Body of pancreas (tissue), 4 donors: Measurements from ENCODE around the gene NCAN. TPM values are rescaled to one million over a fixed set of nuclear protein-coding genes. Genes with fewer than 3 reads are reported as not detected.

ENCODE experiments used
- ATAC-seq: fragments of 150-250 bp; one replicate; pipeline ENCODE4 v1.9.1; 2016
- DNase-seq, 4 donors: peaks; one replicate each; pipeline ENCODE4 v3.0.0-alpha.2; 2019
- H3K27ac ChIP-seq, 4 donors: fragments of 200-600 bp; sonication (generic); 1 replicate in 3 of 4; 2 replicates in 1 of 4; pipeline versions ENCODE4 v1.5.1 to v1.6.1; 2016 to 2019; ENCODE audit warnings: mild to moderate bottlenecking in 1 of 4, mixed read lengths in 1 of 4, moderate library complexity in 1 of 4
- H3K27me3 ChIP-seq, 2 donors: fragments of 200-600 bp; sonication (generic); one replicate each; pipeline ENCODE4 v1.6.0; 2016; ENCODE audit warnings: mild to moderate bottlenecking in 1 of 2
- H3K36me3 ChIP-seq, 2 donors: fragments of 200-600 bp; sonication (generic); replicated peaks in 1 of 2; 2 replicates each; pipeline ENCODE4 v1.5.1; 2016; ENCODE audit warnings: low read depth in 2 of 2; ENCODE audit not compliant: insufficient read depth in 1 of 2
- H3K4me1 ChIP-seq: fragments of 200-600 bp; sonication (generic); one replicate; pipeline ENCODE4 v1.6.0; 2016
- H3K4me3 ChIP-seq, 2 donors: fragments of 200-600 bp; sonication (generic); 1 replicate in 1 of 2; 2 replicates in 1 of 2; pipeline ENCODE4 v1.5.1; 2016 to 2019
- H3K9me3 ChIP-seq, 3 donors: fragments of 200-600 bp; sonication (generic); 1 replicate in 2 of 3; 2 replicates in 1 of 3; pipeline ENCODE4 v1.5.1; 2016
- POLR2A ChIP-seq, 3 donors: fragments of 450-650 bp; IDR thresholded peaks; one replicate each; pipeline ENCODE4 v1.6.1; 2016; ENCODE audit warnings: antibody characterized with exemption in 3 of 3, mild to moderate bottlenecking in 2 of 3
- WGBS, 2 donors: methylation state at CpG; one replicate each; pipeline ENCODE4 v1.1.5; 2017; 5-methylcytosine and 5-hydroxymethylcytosine counted together
- intact Hi-C: fragments of 100-400 bp; cut with DNase I; formaldehyde crosslinking; loops from one replicate; pipeline ENCODE4 v1.15.1; 2023
- total RNA-seq, 2 donors: library from RNA; depleted of rRNA; stranded (reverse); fragments of >200 nt; gene quantifications; one replicate each; pipeline ENCODE4 v1.1.0, GENCODE V29; 2016
- TF ChIP-seq, protein P1 (sequence below), 7 experiments: fragments of 450-650 bp in 4 of 7; fragments of 200-600 bp in 3 of 7; sonication (generic) in 3 of 7; IDR thresholded peaks; one replicate each; pipeline ENCODE4 v1.5.1; 2016 to 2019; ENCODE audit warnings: antibody characterized with exemption in 7 of 7

The NCAN gene
- total RNA-seq = not detected

DNA sequence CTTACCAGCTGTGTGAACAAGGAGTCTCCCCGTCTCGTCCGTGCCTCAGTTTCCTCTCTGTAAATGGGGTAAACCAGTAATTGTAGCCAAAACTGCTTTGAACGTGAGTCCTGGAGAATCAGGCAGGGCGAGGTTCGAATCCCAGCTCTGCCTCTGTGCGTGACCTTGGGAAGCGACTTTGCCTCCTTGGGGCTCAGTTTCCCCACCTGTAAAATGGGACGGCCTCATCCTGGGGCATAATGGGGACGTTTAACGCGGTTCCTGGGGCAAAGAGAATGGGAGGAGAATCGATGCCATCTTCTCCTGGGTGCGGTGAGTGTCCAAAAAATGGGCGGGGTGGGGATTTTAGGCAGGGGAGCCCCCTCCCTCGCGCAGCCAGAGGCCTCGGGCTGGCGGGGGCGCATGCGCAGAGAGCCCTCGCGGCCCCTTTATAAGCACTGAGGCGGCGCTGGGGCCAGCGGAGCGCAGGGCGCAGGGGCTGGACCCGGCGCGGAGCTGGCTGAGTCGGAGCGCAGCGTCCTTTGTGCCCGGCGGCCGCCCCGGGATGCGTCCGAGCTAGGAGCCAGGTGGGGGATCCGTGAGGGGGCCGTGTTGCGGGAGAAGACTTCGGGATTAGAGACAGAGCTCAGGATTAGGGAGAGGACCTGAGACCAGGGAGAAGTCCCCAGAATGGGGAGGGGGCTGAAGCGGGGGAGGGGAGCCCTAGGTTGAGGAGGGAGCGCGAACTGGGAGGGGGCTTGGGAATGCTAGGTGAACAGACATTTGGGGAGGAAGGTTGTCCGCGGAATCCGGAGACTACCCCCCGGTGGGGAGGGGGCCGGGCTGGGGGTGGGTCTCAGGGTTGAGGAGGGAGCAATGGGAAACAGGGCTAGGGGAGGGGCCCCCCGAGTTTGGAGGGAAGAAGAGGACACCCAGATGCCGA is at the start of gene NCAN:
Gene NCAN (plus strand): TSS at position 460 of the 922 bp plus-strand sequence. CDS start 4,996 bp downstream, outside the sequence.
- WGBS, 2 donors = 1 to 6% methylated on average over 27 to 51 of the region's 54 CpGs
- H3K4me3 ChIP-seq = no peak within 1 kb of the TSS
- H3K27ac ChIP-seq = no peak within 1 kb of the TSS
- no peaks in the 10 kb centered on the region for H3K9me3 ChIP-seq
- intact Hi-C loops = no loop called here
- TF ChIP-seq, protein P1, sequence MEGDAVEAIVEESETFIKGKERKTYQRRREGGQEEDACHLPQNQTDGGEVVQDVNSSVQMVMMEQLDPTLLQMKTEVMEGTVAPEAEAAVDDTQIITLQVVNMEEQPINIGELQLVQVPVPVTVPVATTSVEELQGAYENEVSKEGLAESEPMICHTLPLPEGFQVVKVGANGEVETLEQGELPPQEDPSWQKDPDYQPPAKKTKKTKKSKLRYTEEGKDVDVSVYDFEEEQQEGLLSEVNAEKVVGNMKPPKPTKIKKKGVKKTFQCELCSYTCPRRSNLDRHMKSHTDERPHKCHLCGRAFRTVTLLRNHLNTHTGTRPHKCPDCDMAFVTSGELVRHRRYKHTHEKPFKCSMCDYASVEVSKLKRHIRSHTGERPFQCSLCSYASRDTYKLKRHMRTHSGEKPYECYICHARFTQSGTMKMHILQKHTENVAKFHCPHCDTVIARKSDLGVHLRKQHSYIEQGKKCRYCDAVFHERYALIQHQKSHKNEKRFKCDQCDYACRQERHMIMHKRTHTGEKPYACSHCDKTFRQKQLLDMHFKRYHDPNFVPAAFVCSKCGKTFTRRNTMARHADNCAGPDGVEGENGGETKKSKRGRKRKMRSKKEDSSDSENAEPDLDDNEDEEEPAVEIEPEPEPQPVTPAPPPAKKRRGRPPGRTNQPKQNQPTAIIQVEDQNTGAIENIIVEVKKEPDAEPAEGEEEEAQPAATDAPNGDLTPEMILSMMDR (IDR thresholded peaks at IDR 0.05) = no peak
- no peak for TF ChIP-seq POLR2A (IDR thresholded peaks at IDR 0.05)
- no peaks in the 10 kb centered on the region for H3K36me3 ChIP-seq
- peaks cover 0 to 4% of the 10 kb centered on the region in 2 donors for H3K27me3 ChIP-seq
- DNase-seq (no peak), ATAC-seq (no peak)
- H3K4me1 ChIP-seq = no peaks in the 10 kb centered on the region

DNA sequence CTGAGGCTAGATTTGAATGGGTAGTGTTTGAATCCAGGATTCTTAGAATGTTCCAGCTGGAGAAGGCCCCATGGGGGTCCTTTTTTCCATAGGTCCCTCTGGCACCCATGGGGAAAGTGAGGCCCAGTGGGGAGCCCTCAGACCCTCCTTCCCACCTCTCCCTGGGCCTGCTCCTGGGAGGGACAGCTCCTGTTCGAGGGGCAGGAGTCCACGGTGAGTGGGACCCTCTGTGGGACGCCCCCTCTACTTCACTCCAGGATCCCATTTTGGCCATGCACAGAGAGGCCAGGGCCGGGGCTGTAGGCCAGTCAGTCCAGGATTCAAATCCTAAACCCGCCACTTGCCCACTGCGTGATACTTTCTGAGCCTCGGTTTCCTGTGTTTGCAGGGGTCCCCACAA is 49.3 kb upstream of the NCAN start:
- Histone ChIP-seq H3K9me3 (no peaks in the 10 kb centered on the region), H3K36me3 (no peaks in the 10 kb centered on the region), H3K4me3 (no peak overlapping the region), H3K27me3 (no peaks in the 10 kb centered on the region), H3K27ac (no peak overlapping the region), H3K4me1 (no peaks in the 10 kb centered on the region)
- no peak for TF ChIP-seq POLR2A (IDR thresholded peaks at IDR 0.05)
- TF ChIP-seq, protein P1 (IDR thresholded peaks at IDR 0.05) = no peak
- DNase-seq = no peak
- intact Hi-C loops = no loop called here
- 76 to 93% methylated on average over 7 of the region's 7 CpGs for WGBS, 2 donors
- no peak for ATAC-seq

DNA sequence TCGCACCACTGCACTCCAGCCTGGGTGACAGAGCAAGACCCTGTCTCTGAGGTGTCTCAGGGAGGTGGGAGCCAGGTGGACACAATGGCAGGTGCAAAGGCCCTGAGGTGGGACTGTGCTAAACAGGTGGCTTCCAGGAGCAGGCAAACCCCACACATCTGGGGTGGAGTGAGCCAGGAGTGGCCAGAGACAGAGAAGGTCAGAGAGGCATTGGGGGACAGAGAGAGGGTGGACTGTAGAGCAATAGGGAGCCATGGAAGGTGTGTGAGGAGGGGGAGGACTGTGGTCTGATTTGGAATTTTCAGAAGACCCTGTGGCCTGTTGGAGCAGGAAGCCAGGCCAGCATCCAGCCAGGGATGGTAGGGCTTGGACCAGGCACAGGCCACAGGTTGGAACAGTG is 46.4 kb upstream of the NCAN start:
- intact Hi-C loops = no loop called here
- Histone ChIP-seq H3K4me3 (no peak overlapping the region), H3K4me1 (peaks cover 7% of the 10 kb centered on the region), H3K9me3 (no peaks in the 10 kb centered on the region), H3K36me3 (no peaks in the 10 kb centered on the region), H3K27ac (no peak overlapping the region), H3K27me3 (no peaks in the 10 kb centered on the region)
- WGBS, 2 donors = 100% methylated on average over 1 of the region's 1 CpG
- no peak for ATAC-seq
- no peak for DNase-seq
- no peak for TF ChIP-seq POLR2A (IDR thresholded peaks at IDR 0.05)
- TF ChIP-seq, protein P1 (IDR thresholded peaks at IDR 0.05) = no peak

DNA sequence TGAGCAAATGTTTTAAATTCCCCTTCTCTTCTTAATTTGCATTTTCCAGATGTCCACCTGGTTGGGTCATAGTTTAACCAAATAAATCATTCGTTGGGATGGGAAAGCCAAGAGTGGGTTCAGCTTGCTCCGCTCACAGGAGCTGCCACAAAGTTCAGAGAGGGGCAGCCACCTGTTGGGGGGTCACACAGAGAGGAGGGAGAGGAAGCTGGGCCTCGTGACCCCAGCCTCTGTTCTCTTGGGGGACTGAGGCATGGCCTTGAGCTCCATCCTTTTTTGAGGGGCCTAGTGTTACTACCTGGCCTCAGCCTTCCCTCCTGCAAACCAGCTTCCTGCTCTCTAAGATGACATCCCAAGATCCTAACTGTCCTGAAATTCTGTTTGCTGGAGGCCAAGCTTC is 44.1 kb upstream of the NCAN start:
- no peaks in the 10 kb centered on the region for H3K36me3 ChIP-seq
- DNase-seq = no peak
- whole genome bisulfite sequencing, 2 donors = 83 to 86% methylated on average over 3 of the region's 3 CpGs
- TF ChIP-seq, protein P1 (IDR thresholded peaks at IDR 0.05) = no peak
- TF ChIP-seq POLR2A (IDR thresholded peaks at IDR 0.05) = no peak
- no peaks in the 10 kb centered on the region for H3K9me3 ChIP-seq
- H3K4me3 ChIP-seq = no peak overlapping the region
- ATAC-seq = no peak
- intact Hi-C loops = no loop called here
- H3K27me3 ChIP-seq = no peaks in the 10 kb centered on the region
- H3K27ac ChIP-seq = no peak overlapping the region
- H3K4me1 ChIP-seq = peaks cover 11% of the 10 kb centered on the region
